Upper lobe of left lung (tissue), 4 donors: Measurements from ENCODE around the gene TBC1D8.

Source experiments
- EP300 ChIP-seq, 4 donors: sonication (generic); formaldehyde crosslinking; IDR thresholded peaks; one replicate each; pipeline ENCODE4 v1.5.1; 2017; ENCODE audit warnings: antibody characterized with exemption in 4 of 4, control low read depth in 2 of 4
- POLR2A ChIP-seq, 4 donors: fragments of 450-650 bp; IDR thresholded peaks; one replicate each; pipeline ENCODE4 v1.5.1; 2016 to 2017; ENCODE audit warnings: antibody characterized with exemption in 4 of 4, mild to moderate bottlenecking in 2 of 4
- POLR2AphosphoS5 ChIP-seq, 2 donors: sonication (generic); formaldehyde crosslinking; IDR thresholded peaks; one replicate each; pipeline ENCODE4 v1.5.1; 2017; ENCODE audit warnings: antibody characterized with exemption in 2 of 2
- TF ChIP-seq, protein P1 (sequence below), 6 experiments: fragments of 450-650 bp in 4 of 6; fragments of 200-600 bp in 2 of 6; sonication (generic) in 2 of 6; IDR thresholded peaks; one replicate each; pipeline ENCODE4 v1.5.1; 2016 to 2019; ENCODE audit warnings: antibody characterized with exemption in 6 of 6

DNA sequence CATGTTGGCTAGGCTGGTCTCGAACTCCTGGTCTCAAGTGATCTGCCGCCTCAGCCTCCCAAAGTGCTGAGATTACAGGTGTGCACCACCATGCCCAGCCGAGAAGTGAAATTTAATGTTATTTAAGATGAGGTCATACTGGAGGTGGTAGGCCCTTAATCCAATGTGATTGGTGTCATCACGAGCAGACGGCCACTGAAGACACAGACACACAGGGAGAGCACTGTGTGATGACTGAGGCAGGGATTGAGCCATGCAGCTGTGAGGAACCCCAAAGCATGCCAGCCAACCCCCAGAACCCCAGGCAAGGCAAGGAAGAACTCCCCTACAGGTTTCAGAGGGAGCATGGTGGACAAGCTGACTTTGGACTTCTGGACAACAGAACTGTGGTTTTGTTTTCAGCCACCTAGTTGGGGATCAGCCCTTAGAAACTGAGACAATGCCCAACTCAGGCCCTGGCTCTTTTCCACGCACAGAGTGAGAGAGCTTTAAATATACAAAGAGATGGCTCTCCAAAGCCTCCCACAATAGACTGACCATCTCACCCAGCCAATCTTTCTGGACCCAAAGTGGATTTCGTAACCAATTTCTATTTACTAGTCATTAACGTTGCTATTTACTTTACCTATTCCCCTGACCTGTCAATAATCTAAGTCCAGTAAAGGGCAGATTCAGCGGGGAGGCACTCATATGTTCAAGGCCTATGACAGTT, 34.2 kb downstream of the TBC1D8 start:
- TF ChIP-seq, protein P1, sequence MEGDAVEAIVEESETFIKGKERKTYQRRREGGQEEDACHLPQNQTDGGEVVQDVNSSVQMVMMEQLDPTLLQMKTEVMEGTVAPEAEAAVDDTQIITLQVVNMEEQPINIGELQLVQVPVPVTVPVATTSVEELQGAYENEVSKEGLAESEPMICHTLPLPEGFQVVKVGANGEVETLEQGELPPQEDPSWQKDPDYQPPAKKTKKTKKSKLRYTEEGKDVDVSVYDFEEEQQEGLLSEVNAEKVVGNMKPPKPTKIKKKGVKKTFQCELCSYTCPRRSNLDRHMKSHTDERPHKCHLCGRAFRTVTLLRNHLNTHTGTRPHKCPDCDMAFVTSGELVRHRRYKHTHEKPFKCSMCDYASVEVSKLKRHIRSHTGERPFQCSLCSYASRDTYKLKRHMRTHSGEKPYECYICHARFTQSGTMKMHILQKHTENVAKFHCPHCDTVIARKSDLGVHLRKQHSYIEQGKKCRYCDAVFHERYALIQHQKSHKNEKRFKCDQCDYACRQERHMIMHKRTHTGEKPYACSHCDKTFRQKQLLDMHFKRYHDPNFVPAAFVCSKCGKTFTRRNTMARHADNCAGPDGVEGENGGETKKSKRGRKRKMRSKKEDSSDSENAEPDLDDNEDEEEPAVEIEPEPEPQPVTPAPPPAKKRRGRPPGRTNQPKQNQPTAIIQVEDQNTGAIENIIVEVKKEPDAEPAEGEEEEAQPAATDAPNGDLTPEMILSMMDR (IDR thresholded peaks at IDR 0.05) = no peak
- TF ChIP-seq POLR2AphosphoS5 (IDR thresholded peaks at IDR 0.05) (no peak), POLR2A (IDR thresholded peaks at IDR 0.05) (no peak), EP300 (IDR thresholded peaks at IDR 0.05) (no peak)
